NCI-H2196 treated with DMSO at 0.1 percent for 48 hours (cell line): Measurements from ENCODE around the gene ZBED4.
"Not testable (repeated sequence)": the region's sequence is repeated elsewhere in the genome, so short reads cannot be mapped to it uniquely, and the experiment has no call there.

ENCODE experiments used
- DNase-seq: peaks from one replicate; lab custom pipeline; 2025; ENCODE audit not compliant: unreplicated experiment; lab: John Stamatoyannopoulos, UW

ZBED4 gene

GRCh38 chr22:49852898-49853894 is at the start of gene ZBED4:
ZBED4 (plus strand) TSS chr22:49853844; CDS start chr22:49883663, 29,819 bp downstream.
- peak; percentile 68 for DNase-seq

GRCh38 chr22:49807129-49807528 is 46.5 kb upstream of the ZBED4 start:
- DNase-seq = no peak

GRCh38 chr22:49807780-49808708 is 45.6 kb upstream of the ZBED4 start:
- no peak for DNase-seq

GRCh38 chr22:49810363-49811019 is 43.2 kb upstream of the ZBED4 start:
- DNase-seq = no peak

- DNase-seq = no peak
These were observed 42.4 kb upstream of the ZBED4 start for GRCh38 chr22:49811020-49811791.

- DNase-seq = no peak
These were observed 40.8 kb upstream of the ZBED4 start for GRCh38 chr22:49812838-49813237.

GRCh38 chr22:49814164-49814686 is 39.4 kb upstream of the ZBED4 start:
- no peak for DNase-seq

GRCh38 chr22:49814856-49815255 is 38.8 kb upstream of the ZBED4 start:
- DNase-seq = no peak

GRCh38 chr22:49815641-49816091 is 38.0 kb upstream of the ZBED4 start:
- DNase-seq = no peak

GRCh38 chr22:49817359-49817758 is 36.3 kb upstream of the ZBED4 start:
- no peak for DNase-seq

GRCh38 chr22:49820984-49821383 is 32.7 kb upstream of the ZBED4 start:
- DNase-seq = no peak

GRCh38 chr22:49821741-49822140 is 31.9 kb upstream of the ZBED4 start:
- DNase-seq = not testable (repeated sequence)

- no peak for DNase-seq
These were observed 30.2 kb upstream of the ZBED4 start for GRCh38 chr22:49823289-49824045.

GRCh38 chr22:49824185-49824925 is 29.3 kb upstream of the ZBED4 start:
- DNase-seq = no peak

GRCh38 chr22:49824936-49825335 is 28.7 kb upstream of the ZBED4 start:
- no peak for DNase-seq

- DNase-seq = no peak
These were observed 28.2 kb upstream of the ZBED4 start for GRCh38 chr22:49825436-49825835.

- DNase-seq = no peak
These were observed 27.6 kb upstream of the ZBED4 start for GRCh38 chr22:49825944-49826602.
